GM18907 (cell line): ENCODE data around the gene SMIM22.

Experiments
- ATAC-seq: cut with Tn5 transposase; IDR thresholded peaks from one replicate; pipeline ENCODE4 v1.9.1; 2021; ENCODE audit warnings: mild to moderate bottlenecking, moderate library complexity; ENCODE audit not compliant: unreplicated experiment

Gene SMIM22

GRCh38 chr16:4814542-4815173 lies 19.5 kb downstream of the SMIM22 start:
- no peak for ATAC-seq

GRCh38 chr16:4820652-4821051 lies 25.5 kb downstream of the SMIM22 start:
- no peak for ATAC-seq

GRCh38 chr16:4825196-4825595 lies 30.0 kb downstream of the SMIM22 start:
- no peak for ATAC-seq

- ATAC-seq: no peak
Measured at GRCh38 chr16:4826526-4826925, 31.4 kb downstream of the SMIM22 start.

GRCh38 chr16:4826980-4827379 lies 31.8 kb downstream of the SMIM22 start:
- no peak for ATAC-seq

DNA sequence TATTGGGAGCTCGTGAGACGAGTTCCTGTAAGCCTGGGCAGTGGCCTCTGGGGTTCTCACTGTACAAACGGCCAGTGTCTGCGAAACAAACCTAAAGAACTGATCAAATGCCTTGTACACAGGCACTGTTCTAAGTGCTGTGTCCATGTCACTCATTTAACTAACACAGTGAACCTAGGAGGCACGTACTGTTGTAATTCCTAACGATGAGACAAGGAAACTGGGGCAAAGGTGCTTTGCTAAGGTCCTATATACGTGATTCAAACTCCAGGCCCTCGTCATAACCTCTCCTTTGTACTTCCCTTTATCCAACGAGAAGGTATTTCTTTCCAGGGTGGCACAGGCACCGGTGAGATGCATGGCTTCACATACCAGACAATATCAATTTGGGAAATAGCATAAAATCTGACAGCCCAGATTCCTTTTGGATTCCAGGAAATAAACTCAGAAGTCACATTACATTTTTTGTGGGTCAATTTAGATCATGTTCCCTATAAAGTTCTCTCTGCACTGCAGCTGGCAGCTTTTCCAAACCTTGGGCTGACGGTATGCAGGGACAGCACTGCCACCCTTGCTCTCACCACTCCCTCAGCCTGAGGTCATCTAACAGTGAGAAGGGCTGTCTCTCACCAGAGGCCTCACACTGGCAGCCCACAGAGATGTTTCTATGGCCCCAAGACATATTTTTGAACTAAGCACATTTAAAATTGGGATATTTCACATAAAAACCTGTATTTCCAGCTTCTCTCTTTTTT lies 33.6 kb downstream of the SMIM22 start:
- no peak for ATAC-seq

DNA sequence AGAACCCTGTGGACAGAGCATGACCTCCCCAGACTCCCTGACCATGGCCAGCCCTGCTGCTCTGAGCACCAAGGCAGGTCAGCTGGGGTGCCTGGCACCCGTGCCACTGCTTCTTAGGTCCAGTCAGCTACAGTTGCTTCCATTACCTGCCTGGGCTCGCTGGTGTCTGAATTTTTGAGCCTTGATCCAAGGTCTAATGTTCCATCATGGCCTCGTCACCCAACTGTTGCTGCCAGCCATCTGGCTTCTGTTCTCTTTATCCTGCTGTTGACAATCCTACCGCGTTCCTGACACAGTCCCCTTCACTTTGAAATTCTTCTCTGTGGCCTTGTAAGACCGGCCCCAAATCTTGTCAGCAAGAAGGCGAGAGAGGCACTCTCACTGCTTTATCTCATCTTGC lies 35.2 kb downstream of the SMIM22 start:
- no peak for ATAC-seq

DNA sequence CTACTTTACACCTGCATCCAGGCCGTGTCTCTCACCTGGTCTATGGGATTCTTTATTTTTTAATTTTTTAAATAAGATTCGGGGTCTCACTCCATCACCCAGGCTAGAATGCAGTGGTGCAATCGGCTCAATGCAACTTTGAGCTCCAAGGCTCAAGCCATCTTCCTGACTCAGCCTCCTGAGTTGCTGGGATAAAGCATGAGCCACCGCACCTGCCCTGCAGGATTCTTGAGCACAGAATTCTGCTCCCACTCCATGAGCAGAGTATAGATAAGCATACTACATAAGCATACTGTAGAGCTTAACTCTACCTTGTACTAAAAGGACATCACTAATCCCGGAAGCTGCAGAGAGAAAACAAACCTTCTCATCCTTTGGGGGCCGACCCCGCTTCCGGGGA lies 36.4 kb downstream of the SMIM22 start:
- no peak for ATAC-seq

- no peak for ATAC-seq
Measured at GRCh38 chr16:4832698-4833343, 37.7 kb downstream of the SMIM22 start.

DNA sequence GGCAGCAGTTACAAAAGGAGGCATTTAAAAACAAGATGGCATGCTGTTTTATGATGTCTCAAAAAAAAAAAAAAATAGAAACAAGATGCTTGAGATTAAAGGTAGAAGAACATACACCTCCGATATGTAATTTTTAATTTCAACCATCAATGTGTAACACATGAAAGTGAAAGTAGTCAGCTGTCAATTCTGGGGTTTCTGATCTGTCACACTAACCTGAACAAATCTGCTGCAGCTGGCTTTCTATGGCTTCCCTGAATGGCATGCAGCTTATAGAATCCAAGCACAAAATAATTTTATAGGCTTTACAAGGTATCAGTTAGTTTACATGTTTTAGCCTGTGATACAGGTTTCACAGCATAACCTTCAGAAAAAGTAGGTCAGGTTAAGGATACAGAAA lies 38.4 kb downstream of the SMIM22 start:
- no peak for ATAC-seq

DNA sequence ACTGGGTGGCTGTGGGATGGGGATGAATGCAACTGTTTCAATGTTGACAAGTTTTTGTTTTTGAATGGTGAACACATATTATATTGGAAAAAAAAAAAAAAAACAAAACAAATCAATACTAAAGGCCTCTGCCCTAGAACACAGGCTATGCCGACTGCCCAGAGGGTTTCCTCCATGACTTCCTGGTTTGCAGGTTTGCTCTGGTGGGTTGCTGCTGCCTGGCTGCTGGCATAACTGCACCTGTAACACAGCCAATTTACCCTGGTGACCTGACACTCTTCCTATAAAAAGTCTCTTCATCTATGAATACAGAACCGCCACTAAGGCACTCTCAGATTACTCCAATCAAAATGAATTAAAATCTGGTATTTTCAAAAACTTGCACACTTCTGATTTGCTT lies 41.6 kb downstream of the SMIM22 start:
- ATAC-seq: no peak

DNA sequence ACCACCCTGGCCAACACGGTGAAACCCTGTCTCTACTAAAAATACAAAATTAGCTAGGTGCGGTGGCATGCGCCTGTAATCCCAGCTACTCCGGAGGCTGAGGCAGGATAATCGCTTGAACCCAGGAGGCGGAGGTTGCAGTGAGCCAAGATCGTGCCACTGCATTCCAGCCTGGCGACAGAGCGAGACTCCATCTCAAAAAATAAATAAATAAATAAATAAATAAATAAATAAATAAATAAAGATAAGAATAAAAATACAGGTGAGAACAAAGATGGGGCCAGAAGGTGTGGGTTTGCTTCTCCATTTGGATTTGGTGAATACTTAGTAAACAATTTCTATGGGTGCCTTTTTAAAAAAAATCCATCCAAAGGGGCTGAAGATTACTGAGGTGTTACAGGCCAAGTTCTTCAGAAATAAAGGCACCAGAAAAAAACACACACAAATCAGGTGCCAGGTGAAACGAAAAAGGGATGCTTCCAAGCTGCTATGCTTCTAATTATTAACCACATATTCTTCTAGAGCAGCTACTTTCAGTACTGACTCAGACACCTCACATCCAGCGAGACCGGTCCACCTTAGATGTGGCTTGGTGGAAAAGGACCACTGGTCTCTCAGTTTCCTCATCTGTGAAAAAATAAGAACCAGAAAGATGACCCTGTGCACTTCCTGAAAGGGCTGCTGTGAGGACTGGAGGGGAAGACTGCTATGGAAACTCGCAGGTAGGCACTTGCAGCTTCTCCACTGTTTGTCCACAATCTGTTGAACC lies 42.7 kb downstream of the SMIM22 start:
- no peak for ATAC-seq

DNA sequence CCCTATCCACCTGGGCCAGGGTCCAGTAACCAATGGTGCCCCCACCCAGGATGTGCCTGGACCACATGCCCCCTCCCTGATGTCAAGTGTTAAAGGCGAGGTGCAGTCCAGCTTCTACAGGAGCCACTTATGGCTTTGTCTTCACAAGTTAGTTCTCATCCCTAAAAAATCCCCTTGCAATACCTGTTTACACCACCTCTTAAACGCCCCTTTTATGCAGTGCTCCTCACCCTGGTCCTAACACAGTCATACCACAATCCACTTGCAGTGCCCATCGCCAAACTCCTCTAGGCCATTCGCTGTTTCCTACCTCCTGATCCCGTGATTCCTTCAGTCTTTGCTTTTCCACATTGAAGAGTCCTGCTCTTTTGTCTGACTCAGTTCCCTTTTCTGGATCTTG lies 44.8 kb downstream of the SMIM22 start:
- no peak for ATAC-seq

DNA sequence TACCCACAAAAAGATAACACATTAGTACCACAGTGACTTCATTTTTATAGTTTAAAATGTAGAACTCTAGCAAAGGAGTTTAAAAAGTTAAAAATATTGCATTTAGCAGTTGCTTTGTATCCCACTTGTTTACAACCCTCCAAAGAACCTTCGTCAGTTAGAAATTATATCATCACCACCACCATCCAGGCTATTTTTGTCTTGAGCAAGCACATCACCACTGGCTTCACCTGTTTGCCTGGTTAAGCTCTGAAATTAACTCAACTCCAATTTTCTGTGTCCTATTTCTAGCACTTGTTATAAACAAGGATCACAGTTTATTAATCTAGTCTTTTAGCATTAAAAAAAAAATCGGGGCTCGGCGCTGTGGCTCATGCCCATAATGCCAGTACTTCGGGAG lies 45.8 kb downstream of the SMIM22 start:
- ATAC-seq: no peak
